RWPE1 (cell line): ENCODE measurements around the gene SLC16A13.

ENCODE experiments used
- CTCF ChIA-PET: fragments of 350-600 bp; sonication (Branson Sonifier 250); formaldehyde crosslinking; extraction: SDS; loops from one replicate; lab custom pipeline; 2021; lab: Yijun Ruan, JAX
- POLR2A ChIA-PET: fragments of 400-600 bp; formaldehyde crosslinking; extraction: SDS; loops from one replicate; lab custom pipeline; 2020; ENCODE audit warnings: antibody characterized with exemption; ENCODE audit not compliant: low non-redundant PET; lab: Yijun Ruan, JAX
- DNase-seq: peaks from one replicate; pipeline ENCODE4 v3.0.0; 2012; ENCODE audit warnings: low spot score
- H3K27ac ChIP-seq: fragments of 450-650 bp; 2 replicates; pipeline ENCODE4 v1.5.1; 2017
- CTCF ChIP-seq: fragments of 450-650 bp; conservative IDR thresholded peaks from 2 replicates; pipeline ENCODE4 v1.5.1; 2017; ENCODE audit warnings: low read depth, mild to moderate bottlenecking

SLC16A13 gene

GRCh38 chr17:7038025-7038862 is 2.4 kb downstream of the SLC16A13 start:
- peak overlapping the region; percentile 30; the same call in 1 of the 2 replicates for H3K27ac ChIP-seq
- DNase-seq, result no peak
- no peak for TF ChIP-seq CTCF
- POLR2A ChIA-PET, result no interaction called here
- CTCF ChIA-PET, result no interaction called here

- CTCF ChIA-PET, result no interaction called here
- TF ChIP-seq CTCF, result no peak
- peak overlapping the region; percentile 14; the same call in 1 of the 2 replicates for H3K27ac ChIP-seq
- no peak for DNase-seq
- POLR2A ChIA-PET, result no interaction called here
Measured at GRCh38 chr17:7039832-7040231, 4.0 kb downstream of the SLC16A13 start.

GRCh38 chr17:7041607-7042500 is 6.0 kb downstream of the SLC16A13 start:
- DNase-seq, result no peak
- ChIA-PET POLR2A (no interaction called here), CTCF (interaction anchor here (0.6 kb wide), 3 partner anchors 135 to 444 kb away, joined by 3 to 4 read pairs (median 3); no protein-coding TSS in a partner anchor)
- no peak overlapping the region for H3K27ac ChIP-seq
- no peak for TF ChIP-seq CTCF

GRCh38 chr17:7042501-7043181 is 6.8 kb downstream of the SLC16A13 start:
- H3K27ac ChIP-seq, result no peak overlapping the region
- DNase-seq, result no peak
- no peak for TF ChIP-seq CTCF
- ChIA-PET CTCF (interaction anchor here (0.6 kb wide), 1 partner anchor 245 kb away, joined by 3 read pairs; no protein-coding TSS in a partner anchor), POLR2A (no interaction called here)

- POLR2A ChIA-PET, result no interaction called here
- no peak for DNase-seq
- CTCF ChIA-PET, result interaction anchor here (0.6 kb wide), 1 partner anchor 245 kb away, joined by 3 read pairs; no protein-coding TSS in a partner anchor
- no peak for TF ChIP-seq CTCF
- H3K27ac ChIP-seq, result no peak overlapping the region
Measured at GRCh38 chr17:7043182-7043496, 7.3 kb downstream of the SLC16A13 start.
